Smooth muscle cell (in vitro differentiated cells): Measurements from ENCODE around the gene HSPB7. TPM values are rescaled to one million over a fixed set of nuclear protein-coding genes. Genes with fewer than 3 reads are reported as not detected.
A peak's percentile ranks its signal among the peaks of the same experiment; 100 is the strongest.
"Not testable (repeated sequence)": the region's sequence is repeated elsewhere in the genome, so short reads cannot be mapped to it uniquely, and the experiment has no call there.

Experiments
- DNase-seq: peaks from one replicate; lab custom pipeline; 2025; ENCODE audit not compliant: unreplicated experiment; lab: John Stamatoyannopoulos, UW
- H2AFZ ChIP-seq: fragments of 200-600 bp; sonication (generic); 2 replicates; pipeline ENCODE4 v1.6.0; 2016; ENCODE audit warnings: antibody characterized with exemption, low read depth, mild to moderate bottlenecking
- H3F3A ChIP-seq: fragments of 200-600 bp; sonication (generic); 2 replicates; pipeline ENCODE4 v1.6.0; 2017; ENCODE audit warnings: antibody characterized with exemption, low read depth
- H3K27ac ChIP-seq: fragments of 200-600 bp; sonication (generic); 2 replicates; pipeline ENCODE4 v1.5.1; 2016; ENCODE audit warnings: low read depth, mild to moderate bottlenecking
- H3K27me3 ChIP-seq: fragments of 200-600 bp; sonication (generic); 2 replicates; pipeline ENCODE4 v1.6.1; 2016; ENCODE audit warnings: low read depth, mild to moderate bottlenecking
- H3K36me3 ChIP-seq: fragments of 200-600 bp; sonication (generic); 2 replicates; pipeline ENCODE4 v1.5.1; 2016; ENCODE audit warnings: low read depth
- H3K4me1 ChIP-seq: fragments of 200-600 bp; sonication (generic); 2 replicates; pipeline ENCODE4 v1.5.1; 2016; ENCODE audit warnings: low read depth
- H3K4me2 ChIP-seq: fragments of 200-600 bp; sonication (generic); 2 replicates; pipeline ENCODE4 v1.6.0; 2016; ENCODE audit warnings: mild to moderate bottlenecking
- H3K4me3 ChIP-seq: fragments of 200-600 bp; sonication (generic); 2 replicates; pipeline ENCODE4 v1.5.1; 2016; ENCODE audit warnings: mild to moderate bottlenecking
- H3K79me2 ChIP-seq: fragments of 200-600 bp; sonication (generic); 2 replicates; pipeline ENCODE4 v1.6.0; 2016; ENCODE audit warnings: low read depth, mild to moderate bottlenecking
- H3K9ac ChIP-seq: fragments of 200-600 bp; sonication (generic); 2 replicates; pipeline ENCODE4 v1.6.0; 2016; ENCODE audit warnings: low read depth
- H3K9me3 ChIP-seq: fragments of 200-600 bp; sonication (generic); replicated peaks from 2 replicates; pipeline ENCODE4 v1.5.1; 2016; ENCODE audit warnings: low read depth
- H4K20me1 ChIP-seq: fragments of 200-600 bp; sonication (generic); 2 replicates; pipeline ENCODE4 v1.6.0; 2016; ENCODE audit warnings: low read depth
- CTCF ChIP-seq: fragments of 200-600 bp; sonication (generic); IDR thresholded peaks from 2 replicates; pipeline ENCODE4 v1.5.1; 2017; ENCODE audit warnings: borderline replicate concordance, mild to moderate bottlenecking, antibody characterized with exemption; ENCODE audit not compliant: insufficient read depth, poor library complexity, severe bottlenecking
- WGBS: methylation state at CpG from one replicate; pipeline ENCODE4 v1.1.7; 2016; ENCODE audit warnings: low lambda C conversion rate; 5-methylcytosine and 5-hydroxymethylcytosine counted together
- polyA plus RNA-seq: library from polyadenylated mRNA; unstranded; fragments of >200 nt; fragmentation: Nextera tagmentation; extraction: Ambion mirVana; gene quantifications from 2 replicates; pipeline ENCODE4 v1.2.1, GENCODE V29; 2016
- total RNA-seq: library from RNA; depleted of rRNA; stranded (reverse); fragments of >200 nt; gene quantifications from 2 replicates; pipeline ENCODE4 v1.2.3, GENCODE V29; 2014

Gene HSPB7
- total and polyA plus RNA-seq, 2 experiments from 2014 or later = 23.0 to 80.5 TPM

- no peak overlapping the region for H3K4me3 ChIP-seq
- no peak for DNase-seq
- 90% methylated on average over 19 of the region's 19 CpGs for WGBS
- H3K9me3 ChIP-seq = no peaks in the 10 kb centered on the region
- no peaks in the 10 kb centered on the region for H3K36me3 ChIP-seq
- no peaks in the 10 kb centered on the region for H4K20me1 ChIP-seq
- no peak overlapping the region for H2AFZ ChIP-seq
- H3K79me2 ChIP-seq = no peaks in the 10 kb centered on the region
- H3K9ac ChIP-seq = no peak overlapping the region
- H3K27ac ChIP-seq = no peak overlapping the region
- H3K4me1 ChIP-seq = peaks cover 7% of the 10 kb centered on the region
- no peak overlapping the region for H3K4me2 ChIP-seq
- TF ChIP-seq CTCF = no peak
- H3F3A ChIP-seq = no peaks in the 10 kb centered on the region
- H3K27me3 ChIP-seq = no peaks in the 10 kb centered on the region
Observed at GRCh38 chr1:16028237-16029002, 10.6 kb upstream of the HSPB7 start.

GRCh38 chr1:16026723-16027484, 9.1 kb upstream of the HSPB7 start:
- 48% methylated on average over 9 of the region's 33 CpGs for WGBS
- no peak for TF ChIP-seq CTCF
- Histone ChIP-seq H3K9me3 (no peaks in the 10 kb centered on the region), H3F3A (no peaks in the 10 kb centered on the region), H3K27ac (no peak overlapping the region), H3K9ac (no peak overlapping the region), H3K27me3 (no peaks in the 10 kb centered on the region), H2AFZ (no peak overlapping the region), H3K4me1 (peaks cover 7% of the 10 kb centered on the region), H3K36me3 (no peaks in the 10 kb centered on the region), H3K79me2 (no peaks in the 10 kb centered on the region), H3K4me3 (peak overlapping the region; percentile 32), H4K20me1 (no peaks in the 10 kb centered on the region), H3K4me2 (peak overlapping the region; percentile 82)
- DNase-seq = peak; percentile 35

GRCh38 chr1:16026302-16026701, 8.5 kb upstream of the HSPB7 start:
- 31% methylated on average over 8 of the region's 10 CpGs for WGBS
- peak overlapping the region; percentile 82 for H3K4me2 ChIP-seq
- not testable (repeated sequence) for H3K9me3 ChIP-seq, H3F3A ChIP-seq, H3K4me1 ChIP-seq, H2AFZ ChIP-seq, H4K20me1 ChIP-seq, DNase-seq, H3K9ac ChIP-seq, H3K27me3 ChIP-seq, H3K79me2 ChIP-seq, H3K36me3 ChIP-seq, H3K27ac ChIP-seq
- H3K4me3 ChIP-seq = peak overlapping the region; percentile 32

- Histone ChIP-seq H3K4me1 (peaks cover 20% of the 10 kb centered on the region), H3K9me3 (no peaks in the 10 kb centered on the region), H3K4me2 (no peak overlapping the region), H3K9ac (no peak overlapping the region), H4K20me1 (no peaks in the 10 kb centered on the region), H3F3A (no peaks in the 10 kb centered on the region), H3K4me3 (no peak overlapping the region), H2AFZ (no peak overlapping the region), H3K79me2 (no peaks in the 10 kb centered on the region), H3K27ac (no peak overlapping the region), H3K36me3 (no peaks in the 10 kb centered on the region), H3K27me3 (no peaks in the 10 kb centered on the region)
- no peak for TF ChIP-seq CTCF
- WGBS = 81% methylated on average over 7 of the region's 7 CpGs
- DNase-seq = no peak
Observed at GRCh38 chr1:16023050-16023653, 5.3 kb upstream of the HSPB7 start.
